NOMO-1 (cell line): ENCODE data around the gene CDH6.

Source experiments
- DNase-seq, 2 experiments: peaks; one replicate each; lab custom pipeline; 2025; ENCODE audit not compliant: unreplicated experiment in 2 of 2; lab: John Stamatoyannopoulos, UW

Gene CDH6

GRCh38 chr5:31244921-31245320 lies 51.4 kb downstream of the CDH6 start:
- no peak for DNase-seq

GRCh38 chr5:31247381-31247780 lies 53.9 kb downstream of the CDH6 start:
- DNase-seq: no peak

DNA sequence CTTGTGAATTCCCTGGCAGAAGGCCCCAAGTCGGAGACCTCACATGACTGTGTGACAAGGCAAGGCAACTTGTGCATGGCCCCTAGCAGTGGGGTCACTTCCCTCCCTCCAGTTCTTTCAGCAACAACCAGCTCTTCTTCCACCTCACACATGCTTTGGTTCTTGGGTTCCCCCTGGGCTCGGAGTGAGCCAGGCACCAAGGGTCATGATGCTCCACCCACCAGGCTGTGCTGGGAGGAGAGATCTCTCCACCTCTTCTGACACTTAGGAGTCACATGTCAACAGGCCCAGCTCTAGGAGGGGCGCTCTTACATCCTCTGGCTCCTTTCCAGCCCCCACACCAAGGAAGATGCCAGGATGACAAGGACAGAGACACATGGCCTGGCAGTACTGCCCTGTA lies 56.7 kb downstream of the CDH6 start:
- no peak for DNase-seq

DNA sequence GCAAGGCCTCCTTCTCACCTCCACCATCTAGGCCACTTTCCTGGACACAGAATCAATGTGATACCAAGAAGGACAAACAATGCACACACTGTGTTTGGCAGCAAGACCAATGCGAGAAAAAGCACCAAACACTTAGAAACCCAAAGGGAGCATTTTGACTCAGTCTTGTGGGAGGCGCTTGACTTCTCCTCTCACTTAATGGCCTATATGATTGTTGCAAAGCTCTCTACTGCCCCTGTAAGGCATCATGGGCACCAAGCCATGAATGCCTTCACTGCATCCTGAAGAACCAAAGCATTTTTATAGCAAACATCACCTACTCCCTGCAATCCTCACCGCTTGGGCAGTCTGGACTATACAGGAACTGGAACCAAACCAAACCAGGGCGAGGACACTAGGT lies 57.5 kb downstream of the CDH6 start:
- no peak for DNase-seq

- no peak for DNase-seq
Measured at GRCh38 chr5:31255041-31255440, 61.6 kb downstream of the CDH6 start.

- no peak for DNase-seq
Measured at GRCh38 chr5:31268256-31268655, 74.8 kb downstream of the CDH6 start.

DNA sequence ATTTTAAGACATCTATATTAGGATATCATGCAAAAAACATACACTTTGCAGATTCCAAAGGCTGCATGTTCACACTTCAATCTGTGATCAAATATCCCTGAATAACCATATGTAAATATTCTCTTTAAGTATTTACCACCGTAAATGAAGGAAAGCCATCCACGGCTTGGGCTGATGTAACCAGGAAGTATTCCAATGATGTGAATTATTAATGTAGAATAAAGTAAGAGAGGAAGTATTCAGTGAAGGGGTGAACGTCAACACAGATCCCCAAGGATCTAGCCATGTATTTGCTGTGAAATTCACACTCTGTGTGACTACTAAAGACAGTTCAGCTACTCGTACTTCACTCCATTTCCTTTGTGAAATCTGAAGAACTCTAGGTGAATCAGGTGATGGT lies 75.2 kb downstream of the CDH6 start:
- DNase-seq: no peak

- no peak for DNase-seq
Measured at GRCh38 chr5:31269259-31269658, 75.8 kb downstream of the CDH6 start.

- no peak for DNase-seq
Measured at GRCh38 chr5:31270396-31270795, 76.9 kb downstream of the CDH6 start.

DNA sequence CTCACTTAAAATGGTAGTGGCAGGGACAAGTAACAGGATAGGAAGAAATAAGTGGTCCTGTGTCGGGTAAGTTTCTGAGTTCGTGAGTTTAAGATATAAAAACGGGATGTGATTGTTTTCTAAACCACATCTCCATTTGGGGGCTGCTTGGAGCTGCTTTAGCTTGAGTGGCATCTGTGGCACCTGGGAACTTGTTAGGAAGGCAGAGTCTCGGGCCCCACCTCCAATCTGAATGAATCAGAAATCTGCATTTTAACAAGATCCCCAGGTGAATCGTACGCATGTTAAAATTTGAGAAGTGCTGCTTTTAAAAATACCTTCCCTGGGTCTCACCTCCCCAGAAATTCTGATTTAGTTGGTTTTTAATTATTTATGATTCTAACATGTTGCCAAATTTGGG lies 78.1 kb downstream of the CDH6 start:
- DNase-seq: no peak

- DNase-seq: no peak
Measured at GRCh38 chr5:31273161-31273560, 79.7 kb downstream of the CDH6 start.

- DNase-seq: no peak
Measured at GRCh38 chr5:31273631-31274378, 80.3 kb downstream of the CDH6 start.

- DNase-seq: no peak
Measured at GRCh38 chr5:31280210-31280609, 86.7 kb downstream of the CDH6 start.

DNA sequence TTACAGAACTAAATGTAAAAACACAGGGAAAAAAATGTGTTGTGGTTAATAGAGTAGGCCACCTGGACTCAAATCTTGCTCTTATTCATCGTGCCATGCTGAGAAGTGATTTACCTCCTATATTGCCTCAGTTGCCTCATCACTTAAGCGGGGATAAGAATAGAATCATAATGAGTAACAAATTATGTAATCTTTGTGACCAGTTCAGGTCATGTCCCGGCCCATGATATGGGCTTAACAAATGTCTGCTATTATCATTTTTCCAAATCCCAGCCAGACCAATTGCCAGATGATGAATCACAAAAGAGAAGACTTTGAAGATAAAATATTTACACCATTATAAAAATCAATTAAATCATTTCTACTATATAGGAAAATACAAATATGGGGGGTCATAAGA lies 89.8 kb downstream of the CDH6 start:
- DNase-seq: no peak

DNA sequence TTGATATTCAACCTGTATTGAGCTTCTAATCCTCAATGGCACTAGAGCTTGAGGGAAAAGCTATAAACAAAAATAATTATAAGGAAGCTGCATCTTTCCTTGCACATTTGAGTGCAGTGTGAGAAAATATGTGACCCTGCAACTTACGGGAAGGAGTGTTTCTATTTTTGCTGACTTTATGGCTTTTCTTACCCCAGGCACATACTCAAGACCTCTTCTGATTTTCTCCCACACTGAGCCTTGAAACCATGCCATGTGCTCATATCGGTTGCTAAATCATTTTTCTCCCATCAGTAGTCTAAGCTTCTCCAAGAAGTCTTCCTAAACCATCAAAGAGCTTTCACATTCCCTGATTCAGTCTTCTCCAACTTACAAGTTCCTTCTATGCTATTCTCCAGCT lies 91.5 kb downstream of the CDH6 start:
- no peak for DNase-seq

DNA sequence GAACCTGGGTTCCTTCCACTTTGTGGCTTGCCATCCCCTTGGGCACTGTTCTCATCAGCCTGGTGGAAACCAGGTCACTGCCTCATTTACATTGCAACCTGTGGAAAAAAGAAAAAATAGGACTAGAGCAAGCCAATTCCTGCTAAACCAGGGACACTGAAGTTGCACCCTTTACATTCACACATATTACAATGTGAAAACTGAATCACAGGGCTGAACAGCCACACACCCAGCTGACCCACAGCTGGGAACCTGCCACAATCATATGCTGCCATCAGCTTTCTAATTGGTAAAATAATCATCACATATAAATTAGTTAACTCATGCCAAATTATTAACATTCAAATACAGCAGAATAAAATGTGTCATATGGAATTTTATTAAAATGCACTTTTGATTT lies 94.5 kb downstream of the CDH6 start:
- no peak for DNase-seq

DNA sequence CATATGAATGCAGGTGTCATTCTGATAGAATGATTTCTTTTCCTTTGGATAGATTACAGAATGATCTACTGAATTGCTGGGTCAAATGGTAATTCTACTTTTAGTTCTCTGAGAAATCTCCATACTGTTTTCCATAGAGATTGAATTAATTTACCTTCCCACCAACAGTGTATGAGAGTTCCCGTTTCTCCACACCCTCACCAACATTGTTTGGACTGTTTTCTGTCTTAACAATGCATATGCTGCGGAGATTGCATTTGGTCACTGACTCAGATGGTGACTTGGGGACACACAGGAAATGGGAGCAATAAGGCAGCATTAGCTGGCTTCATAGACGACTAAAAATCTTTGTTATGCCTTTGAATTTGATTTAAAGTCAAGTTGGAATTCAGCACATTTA lies 95.9 kb downstream of the CDH6 start:
- DNase-seq: no peak

DNA sequence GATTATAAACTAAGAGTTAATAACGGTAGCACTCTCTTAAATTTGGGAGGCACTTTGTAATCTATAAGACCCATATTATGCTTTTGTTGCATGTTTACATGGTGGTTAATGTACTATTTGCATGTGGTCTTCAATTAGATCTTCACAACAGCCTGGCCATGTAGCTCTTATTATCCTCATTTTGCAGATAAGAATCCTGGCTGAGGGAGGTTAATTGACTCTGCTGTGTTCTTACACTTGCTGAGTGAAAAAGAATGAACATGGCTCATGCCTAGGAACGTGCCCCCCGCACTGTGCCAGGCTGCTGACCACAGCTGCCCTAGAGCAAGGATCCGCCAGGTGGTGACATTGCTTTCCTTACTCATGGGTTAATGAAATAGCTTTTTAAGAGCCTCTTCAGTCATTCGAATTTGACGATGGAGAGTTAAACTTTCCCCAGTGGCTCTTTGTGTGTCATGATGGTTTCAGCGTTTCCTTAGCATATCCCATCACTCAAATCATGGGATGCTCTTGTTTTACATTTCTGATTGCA lies 97.9 kb downstream of the CDH6 start:
- DNase-seq: no peak

- DNase-seq: no peak
Measured at GRCh38 chr5:31300501-31300900, 107.0 kb downstream of the CDH6 start.

DNA sequence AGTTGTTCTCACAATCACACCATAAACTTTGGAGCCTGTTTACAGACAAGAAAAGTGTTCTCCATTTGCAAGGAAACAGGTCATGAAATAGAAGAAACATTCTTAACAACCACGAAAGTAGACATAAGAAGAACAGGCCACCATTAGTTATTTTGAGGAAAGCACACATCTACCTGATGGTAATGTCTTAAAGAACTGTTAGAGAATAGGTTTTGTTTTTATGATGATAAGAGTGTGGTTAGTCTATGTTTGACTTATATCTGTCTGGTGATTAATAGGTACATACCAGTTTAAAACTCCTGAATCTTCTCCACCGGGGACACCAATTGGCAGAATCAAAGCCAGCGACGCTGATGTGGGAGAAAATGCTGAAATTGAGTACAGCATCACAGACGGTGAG lies 108.3 kb downstream of the CDH6 start:
- no peak for DNase-seq

DNA sequence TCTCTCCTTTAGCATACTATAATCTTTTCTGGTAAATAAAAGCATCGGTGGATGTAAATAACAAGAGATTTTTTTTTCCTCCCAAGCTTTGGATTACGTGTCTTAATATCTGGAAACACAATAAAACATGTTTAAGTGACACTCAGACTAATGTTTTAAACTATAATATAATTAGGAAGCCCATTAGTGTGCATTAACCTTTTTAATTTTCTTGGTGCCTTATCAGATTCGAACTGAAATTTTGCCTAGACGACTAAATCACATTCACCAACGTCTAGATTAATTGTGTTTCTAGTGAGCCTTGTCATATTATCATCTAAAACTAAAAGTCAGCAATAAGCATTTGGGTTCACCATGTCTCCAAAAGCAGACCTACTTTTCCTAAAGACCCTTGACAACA lies 110.2 kb downstream of the CDH6 start:
- no peak for DNase-seq

- DNase-seq: no peak
Measured at GRCh38 chr5:31317665-31318064, 124.2 kb downstream of the CDH6 start.

GRCh38 chr5:31319335-31319734 lies 125.8 kb downstream of the CDH6 start:
- no peak for DNase-seq
